Inflammatory macrophage (primary cell): ENCODE results near the gene SLC25A21.
"Not testable (repeated sequence)": the region's sequence is repeated elsewhere in the genome, so short reads cannot be mapped to it uniquely, and the experiment has no call there.

ENCODE experiments used
- DNase-seq, 2 donors: peaks; one replicate each; pipeline ENCODE4 v3.0.0-alpha.2; 2020 to 2022

The SLC25A21 gene

GRCh38 chr14:37185670-37186069 lies 13.3 kb upstream of the SLC25A21 start:
- DNase-seq = no peak

DNA sequence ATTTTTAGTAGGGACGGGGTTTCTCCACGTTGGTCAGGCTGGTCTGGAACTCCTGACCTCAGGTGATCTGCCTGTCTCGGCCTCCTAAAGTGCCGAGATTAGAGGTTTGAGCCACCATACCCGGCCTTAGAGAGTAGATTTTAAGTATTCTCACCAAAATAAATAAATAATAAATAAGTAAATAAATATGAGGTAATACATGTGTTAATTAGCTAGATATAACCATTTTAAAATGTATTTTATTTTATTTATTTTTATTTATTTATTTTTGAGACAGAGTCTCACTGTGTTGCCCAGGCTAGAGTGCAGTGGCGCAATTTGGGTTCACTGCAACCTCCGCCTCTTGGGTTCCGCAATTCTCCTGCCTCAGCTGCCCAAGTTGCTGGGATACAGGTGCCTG lies 12.1 kb upstream of the SLC25A21 start:
- DNase-seq = not testable (repeated sequence)

GRCh38 chr14:37181441-37181840 lies 9.0 kb upstream of the SLC25A21 start:
- no peak for DNase-seq

GRCh38 chr14:37180886-37181285 lies 8.5 kb upstream of the SLC25A21 start:
- not testable (repeated sequence) for DNase-seq

GRCh38 chr14:37179896-37180502 lies 7.6 kb upstream of the SLC25A21 start:
- no peak for DNase-seq

- DNase-seq = no peak
Observed at GRCh38 chr14:37172936-37173614, 669 bp upstream of the SLC25A21 start.

GRCh38 chr14:37171678-37172023 lies 755 bp downstream of the SLC25A21 start:
- no peak for DNase-seq

- DNase-seq = no peak
Observed at GRCh38 chr14:37170993-37171392, 1.4 kb downstream of the SLC25A21 start.

- DNase-seq = no peak
Observed at GRCh38 chr14:37170237-37170636, 2.2 kb downstream of the SLC25A21 start.

DNA sequence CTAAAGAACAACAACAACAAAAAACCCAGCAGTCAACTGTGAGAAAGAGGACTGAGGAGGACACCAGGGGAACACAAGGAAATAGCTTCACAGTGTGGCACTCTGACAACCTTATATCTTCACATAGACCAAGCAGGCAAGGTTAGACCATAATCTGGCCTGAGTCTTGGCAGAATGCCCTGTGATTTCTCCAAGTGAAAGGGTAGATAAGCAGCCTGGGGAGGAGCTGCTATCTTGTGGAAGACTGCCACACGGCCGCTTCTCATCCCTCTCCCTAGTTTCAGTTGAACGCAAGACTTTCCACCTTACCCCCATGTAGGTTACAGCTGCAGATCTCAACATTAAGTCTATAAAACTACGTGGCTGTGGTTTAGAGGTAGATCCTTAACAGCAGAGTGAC lies 3.7 kb downstream of the SLC25A21 start:
- DNase-seq = no peak

- no peak for DNase-seq
Observed at GRCh38 chr14:37167151-37168047, 5.0 kb downstream of the SLC25A21 start.

DNA sequence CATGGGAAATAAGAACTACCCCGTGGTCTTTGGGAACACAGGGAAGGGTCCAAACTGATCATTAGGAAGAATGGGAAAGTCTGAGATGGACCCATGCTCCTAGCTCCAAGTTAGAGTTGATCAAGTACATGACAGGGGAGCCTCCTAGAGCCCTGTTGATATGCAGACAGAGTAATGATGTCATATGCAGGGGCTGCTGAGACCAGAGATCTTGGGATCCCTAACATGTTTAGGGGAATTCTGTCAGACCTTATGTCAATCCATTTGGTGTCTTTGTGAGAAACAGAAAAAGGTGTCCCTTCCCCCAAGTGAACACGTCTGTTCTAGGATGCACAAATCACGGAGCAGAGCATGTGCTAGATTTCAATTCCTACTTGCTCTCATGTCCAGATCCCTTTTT lies 6.6 kb downstream of the SLC25A21 start:
- DNase-seq = no peak

- DNase-seq = not testable (repeated sequence)
Observed at GRCh38 chr14:37162307-37162706, 10.1 kb downstream of the SLC25A21 start.

DNA sequence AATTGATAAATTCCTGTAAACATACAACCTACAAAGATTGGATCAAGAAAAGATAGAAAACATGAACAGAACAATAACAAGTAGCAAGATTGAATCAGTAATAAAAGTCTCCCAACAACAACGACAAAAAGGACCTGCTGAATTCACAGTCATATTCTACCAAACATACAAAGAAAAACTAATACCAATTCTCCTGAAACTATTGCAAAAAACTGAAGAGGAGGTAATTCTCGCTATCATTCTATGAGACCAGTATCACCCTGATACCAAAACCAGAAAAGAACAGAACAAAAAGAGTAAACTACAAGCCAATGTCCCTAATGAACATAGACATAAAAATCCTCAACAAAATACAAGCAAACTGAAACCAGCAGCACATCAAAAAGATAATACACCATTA lies 14.4 kb downstream of the SLC25A21 start:
- no peak for DNase-seq

DNA sequence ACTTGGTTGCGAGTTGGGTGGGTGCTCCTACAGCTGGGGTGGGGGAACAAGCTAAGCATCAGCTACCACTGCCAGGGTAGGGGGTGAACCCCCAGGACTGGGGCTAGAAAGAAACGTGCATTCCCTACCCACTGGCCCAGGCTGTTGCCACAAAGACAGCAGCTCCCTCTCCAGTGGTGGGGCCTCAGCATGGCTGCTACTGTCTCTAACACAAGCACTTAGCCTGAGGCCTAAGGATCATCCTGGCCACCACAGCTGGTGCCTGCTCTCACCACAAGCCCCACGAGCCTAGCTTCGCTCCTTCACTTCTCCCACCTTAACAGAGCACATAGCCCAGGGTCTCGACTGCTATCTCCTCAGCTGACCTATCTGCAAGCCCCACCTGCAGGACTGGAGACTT lies 18.9 kb downstream of the SLC25A21 start:
- DNase-seq = no peak

DNA sequence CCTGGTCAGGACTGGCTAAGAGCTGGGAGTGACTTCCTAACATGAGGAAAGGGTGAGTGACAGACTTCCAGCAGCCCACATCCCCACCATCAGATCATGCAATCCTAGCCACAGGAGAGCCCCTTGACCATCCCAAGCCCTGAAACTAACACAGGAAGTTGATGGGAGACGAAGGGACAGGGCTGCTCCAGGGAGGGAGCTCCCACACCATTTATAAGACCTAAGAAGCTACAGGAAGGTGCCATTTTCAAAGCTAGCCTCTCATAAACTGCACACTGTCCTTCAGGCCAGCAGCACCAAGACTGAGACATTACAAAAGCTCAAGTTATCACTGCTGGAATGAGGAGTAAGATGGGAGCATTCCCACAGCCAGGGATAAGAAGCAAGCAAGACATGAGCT lies 19.4 kb downstream of the SLC25A21 start:
- no peak for DNase-seq

- DNase-seq = peak; percentile 9 to 45
Observed at GRCh38 chr14:37150414-37150813, 22.0 kb downstream of the SLC25A21 start.

DNA sequence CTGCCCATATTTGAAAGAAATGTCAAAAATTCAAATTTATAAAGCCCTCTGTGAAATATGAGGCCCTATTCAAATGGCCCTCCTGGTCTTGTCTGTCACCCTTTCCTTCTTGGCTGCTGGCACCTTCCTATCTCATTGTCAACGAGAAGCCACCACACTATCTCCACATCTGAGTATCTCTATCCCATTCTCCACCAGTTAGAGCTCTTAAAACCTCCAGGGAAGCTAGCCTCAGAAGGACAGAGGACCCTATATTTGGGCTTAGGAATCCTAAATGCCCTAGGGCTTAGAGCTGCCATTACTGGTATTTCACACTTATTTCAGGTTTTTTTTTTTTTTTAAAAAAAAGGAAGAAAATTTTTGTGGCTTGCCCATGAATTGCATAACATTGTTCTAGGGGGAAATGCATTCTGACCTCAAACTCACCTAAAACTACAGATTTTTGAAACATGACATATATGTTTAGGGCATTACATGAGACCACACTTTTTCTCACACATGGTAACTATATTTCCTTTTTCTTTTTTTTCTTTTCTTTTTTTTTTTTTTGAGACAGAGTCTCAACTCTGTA lies 25.0 kb downstream of the SLC25A21 start:
- peak; percentile 5 to 66 for DNase-seq

DNA sequence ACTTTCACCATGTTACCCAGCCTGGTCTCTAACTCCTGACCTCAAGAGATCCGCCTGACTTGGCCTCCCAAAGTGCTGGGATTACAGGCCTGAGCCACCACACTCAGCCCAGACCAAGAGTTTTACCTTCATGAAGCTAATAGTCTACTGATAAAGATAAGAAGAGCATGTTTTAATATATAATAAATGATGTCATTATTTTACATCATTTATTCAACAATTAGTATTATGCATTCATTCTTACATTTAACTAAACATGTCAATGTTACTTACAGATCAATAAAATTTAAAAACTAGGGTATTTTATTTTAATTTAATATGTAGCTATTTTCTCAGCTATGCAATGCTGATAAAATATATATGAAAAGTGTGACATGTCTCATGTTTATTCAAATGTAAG lies 26.0 kb downstream of the SLC25A21 start:
- DNase-seq = not testable (repeated sequence)

DNA sequence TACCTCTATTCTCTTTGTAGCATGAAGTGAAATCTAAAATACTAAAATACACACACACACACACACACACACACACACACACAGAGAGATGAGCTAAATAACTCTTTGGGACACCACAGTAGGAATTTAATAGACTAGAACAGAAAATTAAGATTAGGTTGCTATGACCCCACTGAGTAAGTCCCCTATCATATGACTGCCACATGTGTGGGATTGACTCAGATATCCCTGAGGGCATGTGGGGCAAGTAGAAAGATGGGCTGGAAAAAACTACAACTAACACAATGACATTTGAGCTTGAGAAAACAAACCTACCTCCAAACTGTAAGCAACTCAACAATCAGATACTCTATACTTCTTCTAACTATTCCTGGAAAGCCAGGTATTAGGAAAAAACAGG lies 27.0 kb downstream of the SLC25A21 start:
- no peak for DNase-seq

DNA sequence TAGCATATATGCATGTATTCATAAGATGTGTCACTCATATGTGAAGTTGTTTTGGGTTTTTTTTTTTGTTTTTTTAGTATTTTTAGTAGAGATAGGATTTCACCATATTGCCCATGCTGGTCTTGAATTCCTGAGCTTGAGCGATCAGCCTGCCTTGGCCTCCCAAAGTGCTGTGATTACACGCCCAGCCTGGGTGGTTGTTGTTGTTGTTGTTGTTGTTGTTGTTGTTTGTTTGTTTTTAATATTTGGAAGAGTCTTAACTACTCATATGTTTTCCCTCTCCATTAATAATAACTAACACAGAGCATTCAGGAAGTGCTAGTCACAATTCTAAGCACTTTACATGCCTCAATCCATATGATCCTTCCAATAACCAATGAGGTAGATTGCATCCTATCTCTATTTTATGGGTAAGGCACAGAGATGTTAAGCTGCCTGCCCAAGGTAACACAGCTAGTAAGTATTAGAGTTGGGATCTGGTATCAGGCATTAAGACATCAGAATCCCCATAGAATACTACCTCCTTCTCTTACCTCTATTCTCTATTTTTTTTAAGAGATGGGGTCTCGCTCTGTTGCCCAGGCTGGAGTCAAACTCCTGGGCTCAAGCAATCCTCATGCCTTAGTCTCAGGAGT lies 27.6 kb downstream of the SLC25A21 start:
- no peak for DNase-seq

GRCh38 chr14:37143475-37143874 lies 28.9 kb downstream of the SLC25A21 start:
- DNase-seq = peak; percentile 21 to 50
